Retina (tissue), 1 donor: Measurements from ENCODE around the gene SLF2.
A peak's percentile ranks its signal among the peaks of the same experiment; 100 is the strongest.

Experiments used
- DNase-seq: peaks from one replicate; pipeline ENCODE4 v3.0.0-alpha.2; 2016

Gene SLF2

GRCh38 chr10:100983868-100984671 lies 71.3 kb downstream of the SLF2 start:
- DNase-seq = no peak

DNA sequence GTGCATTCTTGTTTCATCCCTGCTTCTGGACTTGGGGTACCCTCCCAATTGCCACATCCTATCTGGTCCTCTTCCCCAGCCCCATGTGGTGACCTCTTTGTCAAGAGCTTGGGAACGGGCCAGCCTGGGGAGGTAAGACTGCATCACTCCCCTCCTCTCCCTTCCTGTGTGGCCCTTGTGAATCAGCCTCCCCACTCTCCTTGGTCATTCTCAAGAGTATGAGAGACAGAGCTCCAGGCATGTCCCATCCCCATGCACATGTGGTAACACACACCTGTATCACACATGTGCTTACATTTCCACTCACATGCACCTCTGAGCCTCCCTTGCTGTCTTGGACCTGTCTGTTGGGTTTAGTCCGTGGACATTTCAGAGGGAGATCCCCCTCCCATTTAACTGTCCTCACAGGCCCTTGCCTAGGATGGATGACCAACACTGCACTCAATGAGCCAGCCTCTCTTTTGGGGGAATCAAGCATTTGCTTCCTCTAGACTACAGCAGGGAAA lies 72.0 kb downstream of the SLF2 start:
- DNase-seq = no peak

GRCh38 chr10:100985336-100985735 lies 72.6 kb downstream of the SLF2 start:
- no peak for DNase-seq

DNA sequence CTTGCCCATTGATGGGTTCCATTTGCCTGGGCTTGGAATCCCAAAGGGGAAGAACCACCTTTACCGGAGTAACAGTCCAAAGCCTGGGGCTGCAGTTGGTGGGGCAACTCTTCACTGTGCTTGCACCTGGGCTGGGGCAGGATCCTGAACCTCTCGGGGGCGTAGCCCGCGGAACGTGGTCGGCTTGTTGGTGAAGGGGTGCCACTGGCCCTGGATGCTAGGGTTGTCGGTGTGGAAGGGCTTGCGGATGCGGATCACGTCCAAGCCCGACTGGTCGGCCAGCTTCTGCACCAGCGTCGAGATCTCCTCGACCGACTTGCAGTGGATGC lies 73.8 kb downstream of the SLF2 start:
- no peak for DNase-seq

DNA sequence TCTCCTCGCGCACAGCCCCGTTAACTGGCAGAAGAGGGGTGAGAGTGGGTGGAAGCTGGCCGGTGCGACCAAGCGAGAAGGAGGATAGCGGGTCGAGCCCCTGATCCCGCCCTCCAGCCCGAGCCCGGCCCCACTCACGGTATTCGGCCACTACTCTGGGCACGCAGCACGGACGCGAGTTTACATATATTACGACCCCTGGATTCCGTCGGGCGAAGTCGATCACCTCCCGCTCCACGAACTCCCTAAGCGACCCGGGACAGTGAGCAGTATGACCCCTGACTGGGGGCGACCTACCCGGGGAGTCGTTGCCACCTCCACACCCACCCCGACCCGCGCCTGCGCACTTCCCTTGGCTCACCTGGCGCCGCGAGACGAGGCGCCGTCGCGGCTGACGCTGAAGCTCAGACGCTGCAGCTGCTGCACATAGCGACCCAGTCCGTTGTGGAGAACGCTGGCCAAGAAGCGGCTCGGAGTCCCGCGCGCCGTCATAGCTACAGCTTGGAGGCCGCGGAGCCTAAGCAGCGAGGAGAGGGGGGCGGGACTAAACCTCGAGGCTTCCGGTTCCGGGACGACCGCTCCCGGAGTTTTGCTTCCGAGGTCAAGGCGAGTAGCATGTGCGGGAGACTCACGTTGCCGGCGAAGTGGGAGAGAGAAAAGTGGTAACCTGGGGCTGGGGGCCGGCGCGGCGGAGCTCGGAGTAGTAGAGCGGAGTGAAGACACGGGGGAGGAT lies 74.4 kb downstream of the SLF2 start, which contains the start of the genes MRPL43 and TWNK:
MRPL43 (minus strand) TSS at position 546 of the 733 bp plus-strand sequence; CDS start at position 492, 54 bp downstream.
TWNK (plus strand) TSS at position 592 of the 733 bp plus-strand sequence. CDS start 668 bp downstream, outside the sequence.
- peak; percentile 94 for DNase-seq

DNA sequence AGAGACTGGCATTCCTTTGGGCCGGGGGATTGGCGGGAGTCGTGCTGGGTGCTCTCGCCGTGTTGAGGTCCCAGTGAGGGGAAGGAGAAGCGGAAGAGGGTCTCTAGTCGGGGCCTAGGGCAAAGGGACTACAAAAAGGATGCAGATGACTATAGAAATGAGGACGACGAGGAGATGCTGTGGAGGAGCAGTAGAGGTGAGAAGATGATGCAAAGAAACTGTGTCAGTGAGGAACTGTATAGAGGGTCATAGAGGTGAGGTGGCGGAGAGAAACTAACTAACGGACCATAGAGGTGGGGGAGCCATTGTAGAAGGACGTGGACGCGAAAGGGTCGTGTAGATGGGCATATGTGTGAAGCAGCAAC lies 74.9 kb downstream of the SLF2 start:
- DNase-seq = no peak

- no peak for DNase-seq
Observed at GRCh38 chr10:100988166-100988565, 75.4 kb downstream of the SLF2 start.

DNA sequence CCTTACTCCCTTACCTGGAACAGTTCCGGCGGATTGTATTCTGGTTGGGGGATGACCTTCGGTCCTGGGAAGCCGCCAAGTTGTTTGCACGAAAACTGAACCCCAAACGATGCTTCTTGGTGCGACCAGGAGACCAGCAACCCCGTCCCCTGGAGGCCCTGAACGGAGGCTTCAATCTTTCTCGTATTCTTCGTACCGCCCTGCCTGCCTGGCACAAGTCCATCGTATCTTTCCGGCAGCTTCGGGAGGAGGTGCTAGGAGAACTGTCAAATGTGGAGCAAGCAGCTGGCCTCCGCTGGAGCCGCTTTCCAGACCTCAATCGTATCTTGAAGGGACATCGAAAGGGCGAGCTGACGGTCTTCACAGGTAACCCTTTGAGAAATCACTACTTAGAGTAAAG lies 76.3 kb downstream of the SLF2 start:
- no peak for DNase-seq

DNA sequence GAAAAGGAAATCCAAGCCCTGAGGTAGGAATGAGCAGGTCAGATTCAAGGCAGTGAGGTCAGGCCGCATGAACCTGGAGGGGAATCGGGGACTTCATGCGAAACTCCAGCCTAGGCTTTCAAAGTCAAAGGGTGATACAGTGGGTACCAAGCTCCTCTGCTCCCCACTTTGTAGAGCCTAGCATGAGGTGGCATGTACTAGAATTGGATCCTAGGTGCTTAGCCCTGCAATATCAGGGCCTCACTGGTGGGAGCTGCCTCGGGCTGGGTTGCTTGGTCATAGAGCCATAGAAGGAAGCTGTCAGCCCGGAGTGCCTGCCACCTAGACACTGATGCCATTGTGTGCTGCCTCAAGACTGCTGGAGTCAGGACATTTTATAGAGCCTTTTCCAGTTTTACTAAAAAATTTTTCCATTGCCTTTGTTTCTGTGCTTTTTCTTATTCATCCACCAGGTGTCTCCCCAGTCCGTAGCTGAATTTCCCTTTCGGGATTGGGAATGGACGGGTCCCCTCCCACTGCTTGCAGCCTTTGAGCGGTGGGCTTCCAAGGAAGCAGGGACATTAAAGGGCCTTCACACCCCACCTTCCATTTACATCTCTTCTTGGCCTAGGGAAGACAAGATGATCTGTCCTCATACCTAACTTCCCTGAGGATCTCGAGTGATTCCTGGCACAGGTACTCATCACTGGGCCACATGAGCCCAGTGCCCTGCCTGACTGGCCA lies 81.4 kb downstream of the SLF2 start:
- DNase-seq = peak; percentile 61

- DNase-seq = no peak
Observed at GRCh38 chr10:100995181-100995580, 82.4 kb downstream of the SLF2 start.

- DNase-seq = peak; percentile 80
Observed at GRCh38 chr10:100996678-100997359, 84.1 kb downstream of the SLF2 start.

GRCh38 chr10:100997360-100998182 lies 84.8 kb downstream of the SLF2 start:
- peak; percentile 92 for DNase-seq

DNA sequence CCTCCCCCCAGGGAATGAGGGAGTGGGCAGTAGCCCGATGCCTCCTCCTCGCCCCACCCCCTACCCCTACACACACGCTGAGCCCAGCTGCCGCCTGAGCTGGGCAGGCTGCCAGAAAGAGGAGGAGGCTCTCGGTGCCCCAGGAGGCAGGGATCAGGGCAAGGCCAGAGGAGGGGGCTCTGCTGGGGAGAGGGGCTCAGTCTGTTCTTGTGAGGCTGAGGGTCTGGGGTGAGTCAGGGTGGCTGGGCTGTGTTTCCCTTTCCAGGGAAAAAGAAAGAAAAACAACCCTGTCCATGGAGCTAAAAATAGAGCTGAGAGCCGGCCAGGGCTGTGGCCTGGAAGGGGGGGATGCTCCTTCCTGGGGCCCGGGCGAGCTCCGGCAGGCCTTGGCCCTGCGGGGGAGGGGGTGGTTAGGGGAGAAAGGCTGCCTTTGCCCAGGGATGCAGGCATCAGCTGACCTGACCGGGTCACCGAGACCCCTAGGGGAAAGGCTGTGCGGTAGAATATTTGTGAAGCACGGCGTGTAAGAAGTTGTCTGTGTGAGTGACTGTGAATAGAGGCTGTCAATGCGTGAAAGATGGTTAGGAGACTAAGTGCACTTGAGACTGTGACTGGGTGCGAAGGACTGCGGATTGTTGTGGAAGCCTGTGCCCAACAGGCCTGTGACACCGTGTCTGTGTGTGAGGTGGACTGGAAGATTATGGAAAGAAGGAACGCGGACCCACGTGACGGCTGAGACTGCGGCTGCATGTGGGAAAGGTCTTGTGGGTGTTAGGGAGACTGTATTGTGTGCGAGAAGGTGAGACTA lies 85.6 kb downstream of the SLF2 start:
- peak; percentile 93 for DNase-seq

DNA sequence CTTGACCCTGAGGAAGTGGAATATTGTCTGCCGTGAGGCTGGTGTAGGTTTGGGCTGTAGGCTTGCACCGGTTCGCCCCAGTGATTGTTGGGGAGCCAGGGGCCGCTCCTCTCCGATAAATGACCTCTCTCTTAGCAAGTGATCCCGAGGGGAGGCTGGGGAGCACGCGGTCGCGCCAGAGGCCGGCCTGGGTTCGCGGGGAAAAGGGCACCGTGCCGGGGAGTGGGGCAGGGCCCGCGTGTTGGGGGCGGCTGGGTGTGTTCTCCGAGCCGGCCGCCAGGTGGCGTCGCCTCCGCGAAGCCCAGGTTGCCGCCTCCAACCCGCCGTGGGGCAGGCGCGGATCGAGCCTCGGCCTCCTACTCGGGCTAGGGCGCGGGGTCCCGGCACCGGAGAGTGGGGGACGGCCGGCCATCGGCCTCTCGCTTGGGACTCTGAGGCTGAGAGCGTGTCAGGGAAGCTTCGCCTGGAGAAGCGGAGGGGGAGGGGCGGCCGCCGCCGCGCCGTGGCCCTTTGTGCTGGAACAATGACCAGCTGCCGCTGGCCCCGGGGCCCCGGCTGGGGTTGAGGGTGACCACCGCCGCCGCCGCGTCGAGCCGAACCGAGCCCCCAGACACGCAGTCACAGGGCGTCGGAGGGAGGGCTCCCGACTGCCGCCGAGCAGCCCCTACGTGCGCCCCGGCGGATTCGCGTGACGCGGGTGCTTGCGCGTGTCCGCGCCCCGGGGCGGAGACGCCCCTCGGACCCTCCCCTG lies 86.4 kb downstream of the SLF2 start:
- DNase-seq = peak; percentile 96

GRCh38 chr10:100999742-101000126 lies 87.0 kb downstream of the SLF2 start, which contains the start of gene LZTS2:
Gene LZTS2 (plus strand): TSS chr10:100999808. CDS start chr10:101002539, 2,731 bp downstream.
- no peak for DNase-seq

GRCh38 chr10:101000127-101000914 lies 87.6 kb downstream of the SLF2 start:
- DNase-seq = peak; percentile 74

- DNase-seq = peak; percentile 49
Observed at GRCh38 chr10:101000915-101001658, 88.3 kb downstream of the SLF2 start.

- no peak for DNase-seq
Observed at GRCh38 chr10:101001659-101002035, 88.9 kb downstream of the SLF2 start.
